HEK293 (cell line): ENCODE data around the gene SH3BP5.

Experiments
- CTCF ChIP-seq: fragments of 450-650 bp; formaldehyde crosslinking; IDR thresholded peaks from 2 replicates; pipeline ENCODE4 v1.5.1; 2016; ENCODE audit warnings: missing biosample characterization, missing genetic modification characterization
- SETDB1 ChIP-seq: IDR thresholded peaks from one replicate; pipeline ENCODE4 v1.6.1; 2017; ENCODE audit warnings: mild to moderate bottlenecking, low read length, moderate library complexity, mixed read lengths; ENCODE audit not compliant: insufficient read length
- YY1 ChIP-seq: fragments of 450-650 bp; formaldehyde crosslinking; IDR thresholded peaks from 2 replicates; pipeline ENCODE4 v1.5.1; 2018; ENCODE audit warnings: missing biosample characterization, missing genetic modification characterization
- ZNF501 ChIP-seq: fragments of 450-650 bp; formaldehyde crosslinking; IDR thresholded peaks from 2 replicates; pipeline ENCODE4 v1.5.1; 2016; ENCODE audit warnings: missing biosample characterization, missing genetic modification characterization
- ZNF600 ChIP-seq: fragments of 450-650 bp; formaldehyde crosslinking; IDR thresholded peaks from 2 replicates; pipeline ENCODE4 v1.5.1; 2016; ENCODE audit warnings: missing biosample characterization, missing genetic modification characterization
- ZNF768 ChIP-seq: fragments of 450-650 bp; formaldehyde crosslinking; IDR thresholded peaks from 2 replicates; pipeline ENCODE4 v1.5.1; 2018; ENCODE audit warnings: missing biosample characterization, mild to moderate bottlenecking, missing genetic modification characterization
- ZNF777 ChIP-seq: fragments of 450-650 bp; formaldehyde crosslinking; IDR thresholded peaks from 2 replicates; pipeline ENCODE4 v1.5.1; 2017; ENCODE audit warnings: missing biosample characterization, missing genetic modification characterization, borderline replicate concordance
- TF ChIP-seq, protein P1 (sequence below): fragments of 450-650 bp; formaldehyde crosslinking; optimal IDR thresholded peaks from 2 replicates; pipeline ENCODE3; 2016; ENCODE audit warnings: missing biosample characterization, mild to moderate bottlenecking, missing genetic modification characterization

GRCh38 chr3:15354485-15354884 is 22.1 kb upstream of the SH3BP5 start:
- TF ChIP-seq ZNF501 (tag by site-specific recombination) (no peak), ZNF777 (no peak), YY1 (tag by site-specific recombination) (no peak), CTCF (tag by site-specific recombination) (no peak), SETDB1 (no peak), ZNF600 (tag by site-specific recombination) (no peak), ZNF768 (no peak)
- TF ChIP-seq, protein P1, sequence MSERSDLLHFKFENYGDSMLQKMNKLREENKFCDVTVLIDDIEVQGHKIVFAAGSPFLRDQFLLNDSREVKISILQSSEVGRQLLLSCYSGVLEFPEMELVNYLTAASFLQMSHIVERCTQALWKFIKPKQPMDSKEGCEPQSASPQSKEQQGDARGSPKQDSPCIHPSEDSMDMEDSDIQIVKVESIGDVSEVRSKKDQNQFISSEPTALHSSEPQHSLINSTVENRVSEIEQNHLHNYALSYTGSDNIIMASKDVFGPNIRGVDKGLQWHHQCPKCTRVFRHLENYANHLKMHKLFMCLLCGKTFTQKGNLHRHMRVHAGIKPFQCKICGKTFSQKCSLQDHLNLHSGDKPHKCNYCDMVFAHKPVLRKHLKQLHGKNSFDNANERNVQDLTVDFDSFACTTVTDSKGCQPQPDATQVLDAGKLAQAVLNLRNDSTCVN (tag by site-specific recombination): no peak
